HFF-Myc (cell line): Measurements from ENCODE around the gene ABCB9.

Experiments
- DNase-seq: peaks from one replicate; pipeline ENCODE4 v3.0.0-alpha.2; 2011; ENCODE audit warnings: low read depth; ENCODE audit errors: extremely low read depth
- H3K4me3 ChIP-seq: replicated peaks from 2 replicates; pipeline ENCODE4 v1.5.1; 2011; ENCODE audit warnings: low read depth, mild to moderate bottlenecking, control low read depth, low read length
- CTCF ChIP-seq: IDR thresholded peaks from 2 replicates; pipeline ENCODE4 v1.5.1; 2012; ENCODE audit warnings: mild to moderate bottlenecking, low read depth, low read length, control low read depth; ENCODE audit errors: missing control alignments

The ABCB9 gene

DNA sequence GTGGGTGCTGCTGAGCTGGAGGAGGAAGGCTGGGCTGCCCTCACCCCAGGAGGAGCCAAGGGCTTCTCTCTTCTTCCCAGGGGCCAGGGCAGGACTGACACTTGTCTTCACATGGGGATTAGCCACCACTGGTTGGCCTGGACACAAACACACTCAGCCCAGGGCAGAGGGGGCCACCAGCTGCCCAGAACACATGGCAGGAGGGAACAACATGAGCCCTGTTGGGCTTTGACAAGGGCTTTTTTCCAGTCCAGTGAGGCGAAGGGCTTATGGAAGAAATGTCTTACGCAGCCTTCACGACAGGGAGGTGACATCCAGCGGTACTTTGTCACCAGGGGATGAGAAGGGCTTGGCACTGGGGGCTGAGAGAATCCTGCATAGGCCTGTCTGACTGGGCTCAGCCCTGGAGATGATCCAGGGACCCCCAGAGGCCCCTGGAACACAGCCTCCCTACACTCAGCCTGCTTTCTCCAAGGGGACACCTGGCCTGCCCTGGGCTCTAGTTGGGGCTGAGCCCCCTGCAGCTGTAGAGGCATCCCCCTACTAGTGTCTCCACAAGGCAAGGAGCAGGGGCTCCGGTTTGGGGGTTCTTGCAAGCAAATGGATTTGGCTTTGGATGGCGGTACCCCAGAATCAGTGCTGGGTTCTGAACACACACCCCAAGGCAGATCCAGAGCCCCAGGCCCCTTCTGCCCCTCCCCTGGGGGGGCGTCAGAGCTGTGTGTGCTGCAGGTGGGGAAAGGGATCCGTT lies 33.1 kb upstream of the ABCB9 start:
- no peak for TF ChIP-seq CTCF
- no peak overlapping the region for H3K4me3 ChIP-seq
- no peak for DNase-seq

GRCh38 chr12:122998316-122998715 lies 32.1 kb upstream of the ABCB9 start:
- no peak for DNase-seq
- no peak for TF ChIP-seq CTCF
- H3K4me3 ChIP-seq, result no peak overlapping the region

GRCh38 chr12:122997343-122998250 lies 31.3 kb upstream of the ABCB9 start:
- no peak for DNase-seq

DNA sequence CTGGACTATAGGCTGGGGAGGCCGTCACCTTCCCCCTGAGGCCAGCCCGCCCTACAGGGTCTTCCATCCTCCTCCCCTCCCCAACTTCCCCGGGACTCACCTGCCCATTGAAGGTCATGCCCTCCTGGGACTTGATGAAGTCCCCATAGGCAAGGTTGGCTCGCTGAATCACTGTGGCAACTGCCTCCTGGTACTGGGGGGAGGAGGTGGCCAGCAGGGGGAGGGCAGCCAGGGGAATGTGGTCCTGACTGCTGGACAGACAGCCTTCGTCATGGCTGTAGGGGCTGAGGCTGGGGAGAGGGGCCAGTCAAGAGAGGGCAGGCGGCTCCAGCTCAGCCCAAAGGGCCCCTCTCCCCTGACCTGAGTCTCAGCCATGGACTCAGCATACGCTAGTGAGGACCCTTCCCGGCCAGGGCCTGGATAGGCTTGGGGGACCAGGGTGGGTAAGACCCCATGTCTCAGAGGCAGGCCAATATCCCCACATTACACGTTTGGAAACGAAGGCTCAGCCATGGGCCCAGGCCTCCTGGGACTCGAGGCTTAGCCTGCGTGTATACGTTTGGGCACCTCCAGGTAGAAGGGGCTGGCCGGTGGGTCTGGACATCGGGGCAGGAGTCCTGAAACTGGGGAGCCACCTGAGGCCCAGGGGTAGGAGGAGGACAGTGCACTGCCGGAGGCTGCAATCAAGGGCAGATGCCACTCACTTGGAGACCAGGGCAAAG lies 30.5 kb upstream of the ABCB9 start:
- no peak for DNase-seq

More at GRCh38 chr12:122997343-122998250, 31.3 kb upstream of the ABCB9 start:
- no peak for TF ChIP-seq CTCF
- H3K4me3 ChIP-seq, result no peak overlapping the region

GRCh38 chr12:122996188-122996601 lies 29.9 kb upstream of the ABCB9 start:
- H3K4me3 ChIP-seq, result no peak overlapping the region
- TF ChIP-seq CTCF, result no peak
- DNase-seq, result no peak

More for the DNA sequence above, 30.5 kb upstream of the ABCB9 start:
- H3K4me3 ChIP-seq, result no peak overlapping the region
- no peak for TF ChIP-seq CTCF

DNA sequence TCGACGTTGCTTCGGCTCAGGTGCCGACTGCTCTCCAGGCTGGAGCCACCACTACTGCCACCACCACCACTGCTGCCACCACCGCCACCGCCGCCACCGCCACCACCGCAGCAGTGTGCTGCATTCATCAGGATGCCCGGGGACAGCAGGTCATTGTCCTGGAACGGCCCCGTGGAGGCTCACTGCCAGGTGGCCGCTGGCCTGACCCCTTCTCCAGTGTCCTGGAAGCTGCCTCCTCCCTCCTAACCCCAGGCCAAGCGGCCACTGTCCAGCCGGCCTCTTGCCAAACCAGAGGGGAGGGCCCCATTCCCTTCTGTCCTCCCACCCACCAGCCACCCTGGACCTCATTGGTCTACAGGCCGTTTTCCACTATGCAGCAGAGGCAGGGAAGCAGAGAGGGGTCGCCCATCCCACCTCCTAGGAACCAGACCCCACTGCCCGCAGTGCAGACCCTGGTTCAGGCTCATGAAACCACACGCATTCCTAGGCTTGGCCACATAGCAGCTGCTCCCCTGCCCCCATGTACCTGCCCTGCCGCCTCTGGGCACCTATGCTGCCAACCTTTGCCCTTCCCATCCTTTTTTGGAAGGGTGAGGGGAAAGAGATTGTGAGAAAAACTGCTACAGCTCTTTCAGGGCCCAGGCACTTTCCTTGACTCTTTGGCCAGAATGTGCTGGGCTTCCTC lies 29.4 kb upstream of the ABCB9 start:
- no peak overlapping the region for H3K4me3 ChIP-seq
- no peak for DNase-seq
- no peak for TF ChIP-seq CTCF
